ENCODE data around the gene KNDC1. TPM values are rescaled to one million over a fixed set of nuclear protein-coding genes. Genes with fewer than 3 reads are reported as not detected.
"Not testable (repeated sequence)": the region's sequence is repeated elsewhere in the genome, so short reads cannot be mapped to it uniquely, and the experiment has no call there.

KNDC1 gene
- polyA plus RNA-seq (2014; cell fraction: cytosol; rRNA removed): 0.07 and 0.33 TPM in 2 replicates
- 0.17 and 0.31 TPM in 2 replicates for polyA plus RNA-seq (2014; cell fraction: nucleus; rRNA removed)

- DNase-seq (ENCODE audit: low spot score): no peak
Observed at GRCh38 chr10:133159950-133160825, at the start of gene KNDC1. Gene KNDC1 (plus strand): TSS chr10:133160219. CDS start chr10:133160468, 249 bp downstream.

- DNase-seq (ENCODE audit: low spot score): no peak
Observed at GRCh38 chr10:133110609-133111275, 49.3 kb upstream of the KNDC1 start.

GRCh38 chr10:133111640-133112039 is 48.4 kb upstream of the KNDC1 start:
- not testable (repeated sequence) for DNase-seq (ENCODE audit: low spot score)

GRCh38 chr10:133113146-133113830 is 46.7 kb upstream of the KNDC1 start:
- DNase-seq (ENCODE audit: low spot score): no peak

- DNase-seq (ENCODE audit: low spot score): no peak
Observed at GRCh38 chr10:133113847-133114246, 46.2 kb upstream of the KNDC1 start.

- no peak for DNase-seq (ENCODE audit: low spot score)
Observed at GRCh38 chr10:133114251-133114650, 45.8 kb upstream of the KNDC1 start.

- DNase-seq (ENCODE audit: low spot score): no peak
Observed at GRCh38 chr10:133114726-133115452, 45.1 kb upstream of the KNDC1 start.

GRCh38 chr10:133115453-133115842 is 44.6 kb upstream of the KNDC1 start:
- DNase-seq (ENCODE audit: low spot score): no peak

- no peak for DNase-seq (ENCODE audit: low spot score)
Observed at GRCh38 chr10:133115976-133116375, 44.0 kb upstream of the KNDC1 start.

GRCh38 chr10:133116455-133116854 is 43.6 kb upstream of the KNDC1 start:
- no peak for DNase-seq (ENCODE audit: low spot score)

GRCh38 chr10:133117036-133117687 is 42.9 kb upstream of the KNDC1 start:
- no peak for DNase-seq (ENCODE audit: low spot score)

- DNase-seq (ENCODE audit: low spot score): no peak
Observed at GRCh38 chr10:133117688-133118071, 42.3 kb upstream of the KNDC1 start.

GRCh38 chr10:133121479-133121878 is 38.5 kb upstream of the KNDC1 start:
- DNase-seq (ENCODE audit: low spot score): no peak

- no peak for DNase-seq (ENCODE audit: low spot score)
Observed at GRCh38 chr10:133122171-133122935, 37.7 kb upstream of the KNDC1 start.

GRCh38 chr10:133123050-133123745 is 36.8 kb upstream of the KNDC1 start:
- no peak for DNase-seq (ENCODE audit: low spot score)

- DNase-seq (ENCODE audit: low spot score): no peak
Observed at GRCh38 chr10:133123746-133124356, 36.2 kb upstream of the KNDC1 start.

- DNase-seq (ENCODE audit: low spot score): no peak
Observed at GRCh38 chr10:133124357-133125211, 35.4 kb upstream of the KNDC1 start.

GRCh38 chr10:133125901-133126300 is 34.1 kb upstream of the KNDC1 start:
- DNase-seq (ENCODE audit: low spot score): no peak
